ENCODE measurements around the gene MAEA. TPM values are rescaled to one million over a fixed set of nuclear protein-coding genes. Genes with fewer than 3 reads are reported as not detected.

The MAEA gene
- total and polyA plus RNA-seq, 4 experiments from 2014 or later = 54.1 to 106 (median 85.8) TPM

DNA sequence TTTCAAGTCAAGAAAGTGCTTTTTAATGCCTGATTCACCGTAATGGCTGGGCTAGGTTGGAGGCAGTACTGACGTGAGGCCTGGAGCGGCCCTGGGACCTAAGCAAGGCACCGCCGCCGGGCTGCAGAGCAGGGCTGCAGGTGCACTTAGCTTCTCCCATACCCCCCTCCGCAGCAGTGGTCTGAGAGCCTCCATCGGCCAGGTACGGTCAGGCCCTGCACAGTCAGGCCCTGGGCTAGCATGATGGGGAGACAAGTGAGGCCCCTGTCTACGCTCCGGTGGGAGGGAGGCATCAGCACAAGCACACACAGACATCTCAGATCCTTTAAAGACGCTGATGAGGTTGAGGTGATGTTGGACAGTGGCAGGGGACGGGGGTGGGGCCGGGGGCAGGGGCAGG, 4.7 kb downstream of the MAEA start:
- intact Hi-C loops (cut with micrococcal nuclease) = no loop called here
- Mint-ChIP-seq H3K9me3 (peaks cover 0 to 2% (median 0%) of the 10 kb centered on the region in 8 donors), H3K4me1 (peaks cover 39 to 82% (median 61%) of the 10 kb centered on the region in 4 donors), H3K4me3 (no peak overlapping the region), H3K27ac (peak overlapping the region in 1 of 7 donors; percentile 29), H3K36me3 (peaks cover 15 to 35% of the 10 kb centered on the region in 2 donors), H3K27me3 (no peaks in the 10 kb centered on the region)
- ChIA-PET CTCF (ENCODE audit: partially characterized antibody) (interaction anchor here (0.5 kb wide), 1 partner anchor 581 kb away, joined by 3 read pairs; no protein-coding TSS in a partner anchor), POLR2A (ENCODE audit: partially characterized antibody) (interaction anchor here (1.7 kb wide), 1 partner anchor 52 kb away, joined by 4 read pairs; no protein-coding TSS in a partner anchor)
- peaks cover 18% of the 10 kb centered on the region for H3K36me3 ChIP-seq (ENCODE audit: insufficient read depth, low read length)
- H3K4me3 ChIP-seq (ENCODE audit: low read length in 2 of 2) = no peak overlapping the region
- no peaks in the 10 kb centered on the region for H3K27me3 ChIP-seq (ENCODE audit: insufficient read depth, low read length)
- H3K27ac ChIP-seq (ENCODE audit: low read depth, low read length) = no peak overlapping the region
- H3K4me1 ChIP-seq (ENCODE audit: insufficient read depth, low read length) = peaks cover 49% of the 10 kb centered on the region
- H3K9me3 ChIP-seq (ENCODE audit: control insufficient read depth in 1 of 2, low read length in 2 of 2) = no peaks in the 10 kb centered on the region
- no peak for DNase-seq

DNA sequence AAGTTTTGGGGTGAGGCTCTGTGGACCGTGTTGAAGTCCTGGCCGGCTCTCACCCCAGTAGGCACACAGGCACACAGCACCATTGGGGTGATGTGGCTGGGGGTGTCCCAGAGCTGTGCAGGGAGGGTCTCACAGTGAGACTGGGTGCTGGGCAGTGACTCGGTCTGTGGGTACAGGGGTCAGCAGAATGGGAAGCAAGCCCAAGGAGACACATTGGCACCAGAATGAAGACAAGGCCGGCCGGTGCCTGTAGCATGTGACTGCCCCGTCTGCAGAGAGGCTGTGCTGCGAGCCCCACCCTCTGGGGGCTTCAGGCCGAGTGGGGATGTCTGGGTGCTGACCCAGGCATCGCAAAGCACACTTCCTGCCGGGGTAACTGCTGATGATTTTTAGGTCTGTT, 5.2 kb downstream of the MAEA start:
- Mint-ChIP-seq H3K9me3 (peaks cover 0 to 2% (median 0%) of the 10 kb centered on the region in 8 donors), H3K36me3 (peaks cover 20 to 39% of the 10 kb centered on the region in 2 donors), H3K27me3 (no peaks in the 10 kb centered on the region), H3K4me1 (peaks cover 43 to 87% (median 65%) of the 10 kb centered on the region in 4 donors), H3K27ac (peak overlapping the region in 3 of 7 donors; percentile 32 to 87 (median 65)), H3K4me3 (peak overlapping the region in 1 of 8 donors; percentile 24)
- no peaks in the 10 kb centered on the region for H3K27me3 ChIP-seq (ENCODE audit: insufficient read depth, low read length)
- DNase-seq = no peak
- ChIA-PET CTCF (ENCODE audit: partially characterized antibody) (interaction anchor here (0.5 kb wide), 1 partner anchor 580 kb away, joined by 3 read pairs; no protein-coding TSS in a partner anchor), POLR2A (ENCODE audit: partially characterized antibody) (interaction anchor here (1.7 kb wide), 1 partner anchor 51 kb away, joined by 4 read pairs; no protein-coding TSS in a partner anchor)
- H3K27ac ChIP-seq (ENCODE audit: low read depth, low read length) = no peak overlapping the region
- intact Hi-C loops (cut with micrococcal nuclease) = no loop called here
- peaks cover 23% of the 10 kb centered on the region for H3K36me3 ChIP-seq (ENCODE audit: insufficient read depth, low read length)
- H3K4me3 ChIP-seq (ENCODE audit: low read length in 2 of 2) = no peak overlapping the region
- H3K4me1 ChIP-seq (ENCODE audit: insufficient read depth, low read length) = peaks cover 49% of the 10 kb centered on the region
- no peaks in the 10 kb centered on the region for H3K9me3 ChIP-seq (ENCODE audit: control insufficient read depth in 1 of 2, low read length in 2 of 2)

DNA sequence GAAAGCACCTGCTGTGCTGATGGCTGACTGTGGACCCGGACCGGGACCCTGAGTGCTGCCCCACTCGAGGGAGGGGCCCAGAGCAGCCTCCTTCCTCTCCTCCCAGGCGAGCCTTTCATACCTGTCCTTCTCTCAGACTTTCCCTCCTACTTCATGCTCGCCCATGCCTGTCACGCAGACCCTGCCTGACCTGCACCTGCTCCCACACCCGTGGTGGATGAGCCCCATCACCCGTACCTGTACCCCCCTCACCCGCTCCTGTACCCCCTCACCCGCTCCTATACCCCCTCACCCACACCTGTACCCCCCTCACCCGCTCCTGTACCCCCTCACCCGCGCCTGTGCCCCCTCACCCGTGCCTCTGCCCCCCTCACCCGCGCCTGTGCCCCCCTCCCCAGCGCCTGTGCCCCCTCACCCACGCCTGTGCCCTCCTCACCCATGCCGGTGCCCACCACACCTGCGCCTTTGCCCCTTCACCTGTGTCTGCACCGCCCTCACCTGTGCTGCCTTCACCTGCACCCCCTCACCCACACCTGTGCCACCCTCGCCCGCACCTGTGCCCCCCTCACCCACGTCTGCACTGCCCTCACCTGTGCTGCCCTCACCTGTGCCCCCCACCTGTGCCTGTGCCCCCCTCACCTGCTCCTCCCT, 5.8 kb downstream of the MAEA start:
- H3K9me3 ChIP-seq (ENCODE audit: control insufficient read depth in 1 of 2, low read length in 2 of 2) = no peaks in the 10 kb centered on the region
- peaks cover 27% of the 10 kb centered on the region for H3K36me3 ChIP-seq (ENCODE audit: insufficient read depth, low read length)
- H3K9me3 Mint-ChIP-seq = peaks cover 0 to 2% (median 0%) of the 10 kb centered on the region in 8 donors
- H3K27ac ChIP-seq (ENCODE audit: low read depth, low read length) = no peak overlapping the region
- peak overlapping the region in 3 of 7 donors; percentile 32 to 87 (median 37) for H3K27ac Mint-ChIP-seq
- H3K4me1 ChIP-seq (ENCODE audit: insufficient read depth, low read length) = peaks cover 46% of the 10 kb centered on the region
- CTCF ChIA-PET (ENCODE audit: partially characterized antibody) = no interaction called here
- intact Hi-C loops (cut with micrococcal nuclease) = no loop called here
- H3K4me3 Mint-ChIP-seq = peak overlapping the region in 1 of 8 donors; percentile 24
- H3K36me3 Mint-ChIP-seq = peaks cover 22 to 41% of the 10 kb centered on the region in 2 donors
- POLR2A ChIA-PET (ENCODE audit: partially characterized antibody) = interaction anchor here (1.7 kb wide), 1 partner anchor 51 kb away, joined by 4 read pairs; no protein-coding TSS in a partner anchor
- no peaks in the 10 kb centered on the region for H3K27me3 ChIP-seq (ENCODE audit: insufficient read depth, low read length)
- H3K4me1 Mint-ChIP-seq = peaks cover 42 to 88% (median 63%) of the 10 kb centered on the region in 4 donors
- H3K27me3 Mint-ChIP-seq = no peaks in the 10 kb centered on the region
- H3K4me3 ChIP-seq (ENCODE audit: low read length in 2 of 2) = no peak overlapping the region
- DNase-seq = no peak

DNA sequence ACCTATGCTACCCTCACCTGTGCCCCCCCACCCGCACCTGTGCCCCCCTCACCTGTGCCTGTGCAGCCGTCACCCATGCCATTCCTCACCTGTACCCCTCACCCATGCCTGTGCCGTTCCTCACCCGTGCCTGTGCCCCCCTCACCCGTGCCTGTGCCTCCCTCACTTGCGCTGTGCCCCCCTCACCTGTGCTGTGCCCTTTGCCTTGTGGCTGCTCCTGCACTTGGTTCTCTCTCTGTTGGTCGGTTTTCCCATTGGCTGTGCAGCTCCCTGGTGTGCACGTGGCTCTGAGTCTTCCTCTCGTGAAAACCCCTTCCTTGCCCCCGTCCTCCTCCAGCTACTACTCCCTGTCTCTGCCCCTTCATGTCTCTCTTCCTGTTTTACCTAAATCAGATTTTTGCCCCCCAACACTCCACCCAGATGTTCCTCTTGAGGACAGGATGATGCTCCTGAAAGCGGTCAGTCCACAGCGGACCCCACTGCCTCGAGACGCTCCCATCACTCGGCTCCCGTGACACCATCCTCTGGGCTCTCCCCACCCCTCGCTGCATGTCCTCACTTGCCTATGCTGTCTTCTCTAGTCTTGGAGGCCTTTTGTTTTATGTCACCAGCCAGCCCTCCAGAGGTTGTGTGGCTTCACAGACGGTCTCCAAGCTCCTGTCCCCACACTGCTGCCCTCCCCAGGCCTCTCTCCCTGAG, 6.8 kb downstream of the MAEA start:
- peaks cover 0 to 3% (median 0%) of the 10 kb centered on the region in 8 donors for H3K9me3 Mint-ChIP-seq
- H3K27me3 Mint-ChIP-seq = no peaks in the 10 kb centered on the region
- H3K36me3 Mint-ChIP-seq = peaks cover 23 to 48% of the 10 kb centered on the region in 2 donors
- Histone ChIP-seq H3K36me3 (ENCODE audit: insufficient read depth, low read length) (peaks cover 36% of the 10 kb centered on the region), H3K27ac (ENCODE audit: low read depth, low read length) (no peak overlapping the region), H3K4me3 (ENCODE audit: low read length in 2 of 2) (no peak overlapping the region), H3K9me3 (ENCODE audit: control insufficient read depth in 1 of 2, low read length in 2 of 2) (no peaks in the 10 kb centered on the region), H3K4me1 (ENCODE audit: insufficient read depth, low read length) (peaks cover 37% of the 10 kb centered on the region), H3K27me3 (ENCODE audit: insufficient read depth, low read length) (no peaks in the 10 kb centered on the region)
- H3K27ac Mint-ChIP-seq = peak overlapping the region in 6 of 7 donors; percentile 46 to 79 (median 62)
- H3K4me1 Mint-ChIP-seq = peaks cover 40 to 86% (median 62%) of the 10 kb centered on the region in 4 donors
- H3K4me3 Mint-ChIP-seq = peak overlapping the region in 1 of 8 donors; percentile 20
- intact Hi-C loops (cut with micrococcal nuclease) = no loop called here
- POLR2A ChIA-PET (ENCODE audit: partially characterized antibody) = no interaction called here
- DNase-seq = no peak
- CTCF ChIA-PET (ENCODE audit: partially characterized antibody) = no interaction called here

DNA sequence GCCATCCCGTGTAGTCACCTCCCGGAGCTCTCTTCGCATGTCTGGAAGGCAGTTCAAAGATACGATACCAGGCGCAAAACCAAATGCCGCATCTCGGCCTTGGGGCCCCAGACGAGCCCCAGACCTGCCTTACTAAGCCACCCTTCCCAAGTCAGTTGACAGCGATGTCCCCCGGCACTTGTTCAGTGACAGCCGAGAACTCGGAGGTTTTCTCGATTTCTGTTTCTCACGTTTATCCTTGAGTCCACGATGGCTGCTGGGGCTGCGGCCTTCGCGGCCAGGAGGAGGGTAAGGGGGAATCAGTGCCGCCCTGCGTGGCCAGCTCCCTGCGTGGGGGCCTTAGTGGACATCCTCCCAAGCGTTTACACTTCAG, 7.3 kb downstream of the MAEA start:
- Histone ChIP-seq H3K27me3 (ENCODE audit: insufficient read depth, low read length) (no peaks in the 10 kb centered on the region), H3K36me3 (ENCODE audit: insufficient read depth, low read length) (peaks cover 36% of the 10 kb centered on the region), H3K9me3 (ENCODE audit: control insufficient read depth in 1 of 2, low read length in 2 of 2) (no peaks in the 10 kb centered on the region), H3K27ac (ENCODE audit: low read depth, low read length) (no peak overlapping the region), H3K4me1 (ENCODE audit: insufficient read depth, low read length) (peaks cover 32% of the 10 kb centered on the region), H3K4me3 (ENCODE audit: low read length in 2 of 2) (no peak overlapping the region)
- Mint-ChIP-seq H3K4me3 (no peak overlapping the region), H3K4me1 (peaks cover 35 to 86% (median 58%) of the 10 kb centered on the region in 4 donors), H3K36me3 (peaks cover 23 to 48% of the 10 kb centered on the region in 2 donors), H3K9me3 (peaks cover 0 to 3% (median 0%) of the 10 kb centered on the region in 8 donors), H3K27me3 (no peaks in the 10 kb centered on the region), H3K27ac (peak overlapping the region in 4 of 7 donors; percentile 46 to 89 (median 68))
- intact Hi-C loops (cut with micrococcal nuclease) = no loop called here
- no peak for DNase-seq
- CTCF ChIA-PET (ENCODE audit: partially characterized antibody) = no interaction called here
- POLR2A ChIA-PET (ENCODE audit: partially characterized antibody) = no interaction called here

DNA sequence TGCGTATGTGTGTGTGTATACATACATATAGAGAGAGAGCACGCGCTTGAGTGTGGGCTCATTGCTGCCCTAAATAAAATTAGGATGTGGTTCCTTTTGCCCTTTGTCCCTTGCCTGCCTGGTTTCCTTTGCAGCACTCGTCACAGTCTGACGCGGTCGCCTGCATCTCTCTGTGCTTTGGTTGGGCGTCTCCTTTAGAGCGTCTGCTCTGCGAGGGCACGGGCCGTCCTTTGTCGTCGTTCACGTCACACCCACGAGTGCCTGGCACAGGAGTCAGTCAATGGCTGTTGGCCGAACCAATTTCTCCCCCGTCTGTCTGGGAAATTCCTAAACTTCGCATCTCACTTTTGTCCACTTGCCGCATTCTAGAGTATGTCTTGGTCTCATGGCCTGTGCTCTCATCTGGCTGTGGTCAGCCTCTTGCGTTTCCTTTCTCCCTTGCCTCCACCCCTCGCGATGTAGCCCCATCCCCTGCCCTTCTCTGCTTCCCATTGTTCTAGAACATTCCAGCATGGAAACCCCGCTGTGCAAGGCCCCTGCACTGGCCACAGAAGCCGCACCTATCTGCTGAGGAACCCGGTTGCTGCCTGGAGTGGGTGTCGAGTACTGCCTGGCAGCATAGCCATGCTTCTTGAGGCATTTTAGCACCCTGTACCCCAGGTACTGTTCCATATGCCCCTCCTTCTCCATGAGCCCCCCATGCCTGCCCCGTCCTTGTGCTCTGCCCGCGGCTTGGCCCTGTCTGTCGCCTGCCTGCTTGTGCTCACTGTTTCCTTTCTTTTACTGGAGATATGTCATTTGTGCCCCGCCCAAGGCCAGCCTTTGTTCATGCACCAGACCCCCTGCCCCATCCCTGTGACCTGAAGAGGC, 8.0 kb downstream of the MAEA start:
- ChIA-PET CTCF (ENCODE audit: partially characterized antibody) (no interaction called here), POLR2A (ENCODE audit: partially characterized antibody) (no interaction called here)
- peak in 3 of 5 donors; percentile 33 to 62 (median 37) for DNase-seq
- no peaks in the 10 kb centered on the region for H3K27me3 Mint-ChIP-seq
- peak overlapping the region in 3 of 8 donors; percentile 10 to 27 (median 21) for H3K4me3 Mint-ChIP-seq
- intact Hi-C loops (cut with micrococcal nuclease) = no loop called here
- H3K9me3 ChIP-seq (ENCODE audit: control insufficient read depth in 1 of 2, low read length in 2 of 2) = no peaks in the 10 kb centered on the region
- H3K27me3 ChIP-seq (ENCODE audit: insufficient read depth, low read length) = no peaks in the 10 kb centered on the region
- H3K27ac Mint-ChIP-seq = peak overlapping the region in 6 of 7 donors; percentile 46 to 92 (median 89)
- H3K4me1 ChIP-seq (ENCODE audit: insufficient read depth, low read length) = peaks cover 25% of the 10 kb centered on the region
- peaks cover 0 to 3% (median 0%) of the 10 kb centered on the region in 8 donors for H3K9me3 Mint-ChIP-seq
- no peak overlapping the region for H3K27ac ChIP-seq (ENCODE audit: low read depth, low read length)
- peaks cover 36% of the 10 kb centered on the region for H3K36me3 ChIP-seq (ENCODE audit: insufficient read depth, low read length)
- H3K4me1 Mint-ChIP-seq = peaks cover 31 to 82% (median 52%) of the 10 kb centered on the region in 4 donors
- H3K4me3 ChIP-seq (ENCODE audit: low read length in 2 of 2) = no peak overlapping the region
- peaks cover 23 to 48% of the 10 kb centered on the region in 2 donors for H3K36me3 Mint-ChIP-seq
